Fibroblast of the aortic adventitia (primary cell): ENCODE results near the gene MYO3A. TPM values are rescaled to one million over a fixed set of nuclear protein-coding genes. Genes with fewer than 3 reads are reported as not detected.

Experiments
- DNase-seq: peaks from one replicate; pipeline ENCODE4 v3.0.0-alpha.2; 2010; ENCODE audit warnings: low read depth
- H3K4me3 ChIP-seq: 2 replicates; pipeline ENCODE4 v1.5.1; 2011; ENCODE audit warnings: low read depth, mild to moderate bottlenecking, control low read depth, low read length, moderate library complexity
- CTCF ChIP-seq: IDR thresholded peaks from 2 replicates; pipeline ENCODE4 v1.5.1; 2011; ENCODE audit warnings: mild to moderate bottlenecking, low read length, control low read depth, inconsistent platforms; ENCODE audit not compliant: insufficient read depth
- total RNA-seq: library from RNA; depleted of rRNA; stranded (reverse); fragments of >200 nt; gene quantifications from 2 replicates; pipeline ENCODE4 v1.2.3, GENCODE V29; 2012; ENCODE audit warnings: low replicate concordance

The MYO3A gene
- total RNA-seq, 1 donor: not detected

GRCh38 chr10:26220901-26221300 lies 286.9 kb downstream of the MYO3A start:
- no peak overlapping the region for H3K4me3 ChIP-seq
- no peak for TF ChIP-seq CTCF
- no peak for DNase-seq

GRCh38 chr10:26221541-26221940 lies 287.5 kb downstream of the MYO3A start:
- no peak for DNase-seq
- no peak for TF ChIP-seq CTCF
- no peak overlapping the region for H3K4me3 ChIP-seq

- no peak for DNase-seq
- no peak for TF ChIP-seq CTCF
- no peak overlapping the region for H3K4me3 ChIP-seq
Observed at GRCh38 chr10:26222563-26222962, 288.5 kb downstream of the MYO3A start.

- TF ChIP-seq CTCF: no peak
- no peak for DNase-seq
- H3K4me3 ChIP-seq: no peak overlapping the region
Observed at GRCh38 chr10:26225322-26225721, 291.3 kb downstream of the MYO3A start.

GRCh38 chr10:26227786-26228185 lies 293.8 kb downstream of the MYO3A start:
- TF ChIP-seq CTCF: no peak
- no peak overlapping the region for H3K4me3 ChIP-seq
- no peak for DNase-seq

GRCh38 chr10:26232174-26232573 lies 298.1 kb downstream of the MYO3A start:
- no peak for TF ChIP-seq CTCF
- DNase-seq: no peak

GRCh38 chr10:26235761-26236160 lies 301.7 kb downstream of the MYO3A start:
- H3K4me3 ChIP-seq: no peak overlapping the region
- TF ChIP-seq CTCF: no peak
- no peak for DNase-seq

More at GRCh38 chr10:26232174-26232573, 298.1 kb downstream of the MYO3A start:
- no peak overlapping the region for H3K4me3 ChIP-seq
